Heart left ventricle (tissue), 13 donors: ENCODE measurements around the gene KCNJ5.

Source experiments
- POLR2A ChIP-seq, 2 donors: fragments of 450-650 bp; IDR thresholded peaks; one replicate each; pipeline ENCODE4 v1.6.1; 2017; ENCODE audit warnings: antibody characterized with exemption in 2 of 2, mild to moderate bottlenecking in 2 of 2, moderate library complexity in 2 of 2
- TF ChIP-seq, protein P1 (sequence below), 12 donors: fragments of 200-600 bp; sonication (generic) in 4 of 12; IDR thresholded peaks; one replicate each; pipeline versions ENCODE4 v1.5.0 to v1.8.0; 2018 to 2022; ENCODE audit warnings: antibody characterized with exemption in 12 of 12, mild to moderate bottlenecking in 5 of 12
- donor health status: ischemic (EF 13 %, LVEDD 7.1; RV severe dilation, severe dysfunction).
- donor health status: DM: no; HTN: yes; CAD: no.
- donor health status: DM: no; HTN: no; CAD: no.
- donor health status: ischemic (EF 25% LVEDD 6.9; RV normal size, moderate dysfunction).
- donor health status: ischemic (EF 25% LVEDD 5.7; RV mildly dilated, moderate dysfunction).
- donor health status: ischemic (EF 35%, LVEDD 5.7; RV mildly dilated, moderate dysfunction).
- donor health status: nonischemic (EF 11% LVEDD 7.7; RV severe dilation, severe dysfunction).
- donor health status: DM: yes; HTN: yes; CAD: no.
- donor health status: PGD.
- donor health status: ischemic (EF 29% LVEDD 5.4; RV normal size, mild dysfunction).
- donor health status: nonischemic (EF 23%, LVEDD 6.1; RV moderate dilation, normal function).

DNA sequence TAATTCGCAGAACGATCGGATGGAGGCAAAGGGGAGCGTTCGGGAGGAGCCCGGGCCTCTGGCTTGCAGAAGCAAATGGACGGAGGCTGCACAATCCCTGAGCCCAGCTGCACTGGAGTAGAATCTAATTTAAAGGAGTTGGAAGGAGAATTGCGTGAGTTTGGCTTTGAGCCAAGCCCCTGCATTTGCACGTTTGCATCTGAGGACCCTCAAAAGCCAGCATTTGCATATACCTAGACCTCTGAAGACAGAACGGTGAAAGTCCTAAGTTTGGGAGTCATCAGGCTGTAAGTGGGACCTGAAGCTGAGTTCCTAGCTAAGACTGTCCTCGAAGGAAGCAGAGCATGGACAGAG, 35.9 kb downstream of the KCNJ5 start:
- TF ChIP-seq, protein P1, sequence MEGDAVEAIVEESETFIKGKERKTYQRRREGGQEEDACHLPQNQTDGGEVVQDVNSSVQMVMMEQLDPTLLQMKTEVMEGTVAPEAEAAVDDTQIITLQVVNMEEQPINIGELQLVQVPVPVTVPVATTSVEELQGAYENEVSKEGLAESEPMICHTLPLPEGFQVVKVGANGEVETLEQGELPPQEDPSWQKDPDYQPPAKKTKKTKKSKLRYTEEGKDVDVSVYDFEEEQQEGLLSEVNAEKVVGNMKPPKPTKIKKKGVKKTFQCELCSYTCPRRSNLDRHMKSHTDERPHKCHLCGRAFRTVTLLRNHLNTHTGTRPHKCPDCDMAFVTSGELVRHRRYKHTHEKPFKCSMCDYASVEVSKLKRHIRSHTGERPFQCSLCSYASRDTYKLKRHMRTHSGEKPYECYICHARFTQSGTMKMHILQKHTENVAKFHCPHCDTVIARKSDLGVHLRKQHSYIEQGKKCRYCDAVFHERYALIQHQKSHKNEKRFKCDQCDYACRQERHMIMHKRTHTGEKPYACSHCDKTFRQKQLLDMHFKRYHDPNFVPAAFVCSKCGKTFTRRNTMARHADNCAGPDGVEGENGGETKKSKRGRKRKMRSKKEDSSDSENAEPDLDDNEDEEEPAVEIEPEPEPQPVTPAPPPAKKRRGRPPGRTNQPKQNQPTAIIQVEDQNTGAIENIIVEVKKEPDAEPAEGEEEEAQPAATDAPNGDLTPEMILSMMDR (IDR thresholded peaks at IDR 0.05) = no peak
- TF ChIP-seq POLR2A (IDR thresholded peaks at IDR 0.05) = no peak
